ENCODE measurements around the gene TP53AIP1.
A peak's percentile ranks its signal among the peaks of the same experiment; 100 is the strongest.

TP53AIP1 gene, protein sequence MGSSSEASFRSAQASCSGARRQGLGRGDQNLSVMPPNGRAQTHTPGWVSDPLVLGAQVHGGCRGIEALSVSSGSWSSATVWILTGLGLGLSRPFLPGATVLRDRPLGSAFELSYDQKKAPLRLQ

DNA sequence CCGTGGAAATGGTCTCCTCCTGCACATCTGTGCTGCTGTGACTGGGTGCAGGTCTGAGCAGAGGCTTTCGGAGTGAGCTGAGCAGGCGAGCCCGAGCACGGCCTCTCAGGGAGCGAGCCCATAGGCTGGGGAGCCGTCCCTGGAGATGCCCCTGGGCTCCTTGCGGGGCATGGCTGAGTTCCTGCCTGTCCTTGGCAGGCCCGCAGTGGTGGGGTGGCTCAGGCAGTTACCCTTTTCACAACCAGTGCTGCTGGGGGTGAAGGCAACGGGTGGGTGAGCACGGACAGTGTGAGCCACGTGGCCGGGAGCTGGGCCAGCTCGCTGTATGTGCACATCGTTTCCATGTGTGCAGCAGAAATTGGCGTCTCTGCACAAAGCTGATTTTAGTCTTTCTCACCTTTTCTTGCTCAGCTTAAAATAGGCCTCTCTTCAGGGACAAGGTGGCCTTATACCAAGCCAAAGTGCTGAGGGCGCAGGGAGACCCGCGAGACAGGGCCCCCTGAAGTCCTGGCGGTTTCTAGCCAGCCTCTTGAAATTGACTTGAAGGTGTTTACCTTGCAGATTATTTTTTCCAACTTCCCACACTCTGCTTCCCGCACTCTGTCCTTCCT lies at the start of gene TP53AIP1:
Gene TP53AIP1, minus strand, starts transcription at position 55 of the 611 bp plus-strand sequence. CDS start 5,053 bp downstream, outside the sequence.
- no peak for DNase-seq

DNA sequence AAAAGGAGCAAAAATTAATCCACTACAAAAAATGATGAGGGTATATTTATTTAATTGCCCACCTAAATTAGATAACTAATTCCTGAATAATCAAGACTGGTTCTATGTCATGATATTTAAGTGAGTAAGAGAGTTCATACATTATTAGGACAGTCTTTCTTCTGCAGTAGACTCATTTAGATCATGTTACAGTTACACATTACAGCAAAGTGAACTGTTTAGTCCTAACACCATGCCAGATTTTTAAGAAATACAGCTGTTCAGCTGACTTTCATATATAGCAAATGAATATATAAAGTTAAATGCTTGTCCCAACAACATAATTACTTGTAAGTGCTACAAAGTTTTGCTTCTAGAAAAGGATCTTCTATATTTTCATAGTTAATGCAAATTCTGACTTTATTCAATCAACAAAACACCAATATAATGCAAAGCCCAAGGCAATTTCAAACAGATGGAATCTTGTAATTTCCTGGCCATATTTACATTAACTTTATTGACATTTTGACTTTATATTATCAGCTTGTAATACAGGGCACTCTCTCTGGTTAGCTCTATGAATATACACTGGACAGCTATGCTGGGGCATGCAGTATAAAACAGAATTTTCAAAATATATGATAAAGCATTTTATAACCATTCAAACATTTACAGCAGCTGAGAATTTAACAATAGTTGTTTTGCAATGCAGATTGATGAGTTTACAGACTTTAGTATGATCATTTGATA lies 45.7 kb upstream of the TP53AIP1 start:
- DNase-seq, result no peak

GRCh38 chr11:128985880-128986279 lies 43.2 kb upstream of the TP53AIP1 start:
- DNase-seq, result no peak

GRCh38 chr11:128983023-128983422 lies 40.4 kb upstream of the TP53AIP1 start:
- no peak for DNase-seq

DNA sequence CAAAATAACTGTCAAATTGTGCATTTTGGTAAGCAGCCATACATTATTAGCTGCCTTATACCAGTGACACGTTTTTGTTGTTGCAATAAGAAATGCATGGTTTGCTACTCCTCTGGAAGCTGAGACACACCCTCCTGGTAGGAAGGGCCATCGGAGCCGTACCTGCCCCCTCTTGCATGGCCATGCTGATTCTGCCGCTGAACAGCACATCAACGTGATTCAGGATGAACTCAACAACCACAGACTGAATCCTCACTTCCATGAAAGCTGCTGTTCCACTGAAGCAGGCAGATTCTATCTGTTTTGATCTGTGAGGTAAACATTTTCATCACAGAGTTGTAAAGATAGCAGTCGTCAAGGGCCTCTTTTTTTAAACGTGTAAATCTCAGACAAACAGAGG lies 38.6 kb upstream of the TP53AIP1 start:
- no peak for DNase-seq

DNA sequence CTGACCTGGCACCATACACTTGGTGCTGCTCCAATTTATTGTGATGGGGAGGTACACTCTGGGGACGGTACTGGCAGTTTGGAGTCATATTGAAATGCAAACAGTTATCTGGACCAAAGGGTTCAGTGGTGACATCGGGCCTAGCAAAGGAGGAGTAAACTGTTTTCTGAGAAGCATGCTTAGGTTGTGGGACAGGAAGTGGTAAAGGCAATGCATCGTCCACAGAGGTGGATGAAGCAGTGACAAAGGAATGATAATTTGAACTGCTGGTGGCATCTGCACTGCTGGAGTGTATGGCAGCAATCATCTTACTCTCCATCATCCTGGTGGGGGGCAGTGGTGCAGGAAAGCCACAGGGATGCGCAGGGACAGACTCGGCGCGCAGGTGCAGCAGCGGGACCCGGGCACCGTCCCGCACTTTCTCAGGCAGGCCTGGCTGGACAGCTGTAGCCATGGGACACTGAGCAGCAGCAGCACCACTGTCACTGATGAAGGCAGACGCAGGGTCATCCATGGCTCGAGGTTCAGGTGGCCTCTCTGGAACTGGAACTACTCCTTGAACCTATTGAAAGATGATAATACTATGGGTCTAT lies 28.0 kb upstream of the TP53AIP1 start:
- no peak for DNase-seq

DNA sequence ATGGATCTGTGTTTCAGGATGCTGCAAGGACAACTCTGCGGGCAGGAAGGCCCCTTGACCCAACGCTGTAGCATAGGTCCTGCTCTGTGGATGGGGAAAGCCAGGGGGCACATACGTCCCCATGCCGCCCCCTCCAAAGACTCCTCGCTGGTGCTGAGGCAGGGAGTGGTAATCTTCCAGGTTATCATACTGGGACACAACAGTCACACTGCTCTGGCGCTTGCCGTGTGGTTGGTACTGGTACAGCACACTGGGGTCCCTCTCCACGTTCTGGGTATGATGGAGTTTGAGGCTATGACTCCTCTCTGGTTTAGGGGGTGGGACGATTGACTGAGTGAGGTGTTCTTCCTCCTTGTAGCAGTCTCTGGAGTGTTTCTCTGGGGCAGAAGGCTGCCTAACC lies 26.2 kb upstream of the TP53AIP1 start:
- no peak for DNase-seq

DNA sequence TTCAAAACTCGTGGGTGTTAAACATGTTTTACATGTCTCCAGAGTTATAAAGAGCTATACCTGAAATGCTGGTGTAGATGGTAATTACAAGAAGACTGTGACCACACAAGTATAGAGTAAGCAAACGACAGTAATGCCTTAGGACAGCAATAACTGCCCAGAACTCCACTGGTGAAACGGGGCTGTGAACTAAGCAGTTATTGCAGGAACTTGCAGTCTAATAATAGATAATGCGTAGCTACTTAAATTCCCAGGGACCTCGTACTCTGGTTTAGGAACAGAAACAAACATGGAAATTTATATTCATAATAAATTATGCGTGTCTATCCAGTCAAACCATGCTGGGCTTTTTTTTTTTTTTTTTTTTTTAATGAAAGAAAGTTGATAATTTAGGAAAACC lies 24.9 kb upstream of the TP53AIP1 start:
- DNase-seq, result no peak

- no peak for DNase-seq
These were observed 22.8 kb upstream of the TP53AIP1 start for GRCh38 chr11:128965485-128965884.

DNA sequence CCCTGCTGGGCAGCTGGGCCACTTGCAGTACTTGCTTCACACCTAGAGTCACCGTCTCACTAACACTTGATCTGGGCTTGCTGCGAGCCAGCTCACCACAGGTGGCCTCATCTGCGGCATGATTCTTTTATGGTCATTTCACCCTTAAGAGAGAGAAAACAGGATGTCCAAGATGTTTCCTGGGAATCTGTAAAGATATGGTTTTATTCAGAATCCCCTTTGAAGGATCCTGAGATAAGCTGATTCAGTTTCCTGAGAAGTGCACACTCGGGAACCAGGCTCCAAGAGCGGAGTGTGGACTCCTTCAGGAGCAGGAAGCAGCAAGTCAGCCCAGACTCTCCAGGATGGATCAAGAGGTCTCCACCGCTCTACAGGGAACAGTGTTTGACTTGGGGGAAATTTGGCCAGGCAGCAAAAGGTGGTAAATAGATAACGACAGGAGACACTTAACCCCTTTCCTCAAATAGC lies 21.8 kb upstream of the TP53AIP1 start:
- no peak for DNase-seq

- DNase-seq, result no peak
These were observed 21.2 kb upstream of the TP53AIP1 start for GRCh38 chr11:128963744-128964325.

DNA sequence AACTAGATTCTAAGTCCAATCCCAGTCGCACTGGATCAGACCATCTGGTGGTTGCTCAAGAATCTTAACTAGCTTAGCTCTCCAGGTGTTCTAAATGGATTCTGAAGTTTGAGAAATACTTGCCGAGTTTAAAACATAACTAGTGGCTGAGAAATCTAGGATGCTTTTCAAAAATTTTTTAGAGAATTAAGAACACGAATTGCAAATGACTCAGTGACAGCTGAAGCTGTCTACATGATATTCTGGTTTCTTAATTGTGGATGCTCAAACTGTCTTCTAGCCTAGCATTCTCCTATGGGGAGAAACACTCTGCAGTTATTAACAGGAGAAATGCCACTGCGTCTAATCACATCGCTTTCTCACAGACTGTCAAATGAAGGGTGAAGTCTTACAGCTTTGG lies 20.2 kb upstream of the TP53AIP1 start:
- no peak for DNase-seq

- DNase-seq, result no peak
These were observed 19.0 kb upstream of the TP53AIP1 start for GRCh38 chr11:128961645-128962044.

DNA sequence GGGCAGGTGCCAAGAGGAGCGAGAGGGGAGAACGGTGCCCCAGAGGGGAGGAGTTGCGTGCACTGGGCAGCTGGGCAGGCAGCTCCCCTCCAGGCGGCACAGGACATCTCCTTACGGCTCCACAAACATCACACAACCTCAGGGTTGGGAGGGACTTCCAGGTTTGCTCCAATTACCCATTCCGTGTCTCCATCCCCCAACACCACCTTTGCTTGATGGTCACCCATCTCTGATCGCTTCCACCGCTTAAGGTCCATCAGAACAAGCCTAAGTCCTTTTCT lies 14.5 kb upstream of the TP53AIP1 start:
- no peak for DNase-seq

DNA sequence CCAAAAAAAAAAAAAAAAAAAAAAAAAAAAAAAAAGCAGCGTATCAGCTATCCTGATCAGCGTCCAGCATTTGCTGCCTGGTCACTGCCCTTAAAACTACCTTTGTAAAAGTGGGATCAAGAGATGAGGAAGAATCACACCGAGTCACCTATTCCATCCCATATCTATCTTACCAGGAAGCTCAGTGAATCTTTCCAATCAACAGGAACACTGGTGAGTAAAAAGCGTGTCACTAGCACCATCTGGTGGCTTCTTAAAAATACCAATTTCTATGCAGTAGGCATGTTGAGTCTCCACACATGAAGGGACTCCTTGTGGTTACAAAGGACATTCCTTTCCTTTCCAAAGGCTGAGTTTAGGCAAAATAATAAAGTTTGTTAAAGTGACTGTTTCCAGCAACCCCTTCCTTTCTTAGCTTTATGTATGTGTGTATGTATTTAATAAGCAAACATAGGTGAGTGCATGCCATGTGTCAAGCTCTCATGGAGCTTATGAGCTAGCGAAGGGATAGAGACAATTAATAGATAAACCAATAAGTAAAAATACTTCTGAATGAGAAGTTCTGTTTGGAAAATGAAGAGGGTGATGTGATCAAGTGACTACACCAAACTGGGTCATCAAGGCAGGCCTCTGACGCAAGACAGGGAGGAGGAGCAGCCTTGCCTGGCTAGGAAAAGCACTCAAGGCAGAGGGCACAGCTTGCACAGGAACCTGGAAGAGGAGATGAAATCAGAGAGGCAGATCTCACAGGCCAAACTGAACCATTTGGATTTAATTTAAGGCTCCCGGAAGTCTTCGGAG lies 13.9 kb upstream of the TP53AIP1 start:
- peak; percentile 5 to 38 for DNase-seq

DNA sequence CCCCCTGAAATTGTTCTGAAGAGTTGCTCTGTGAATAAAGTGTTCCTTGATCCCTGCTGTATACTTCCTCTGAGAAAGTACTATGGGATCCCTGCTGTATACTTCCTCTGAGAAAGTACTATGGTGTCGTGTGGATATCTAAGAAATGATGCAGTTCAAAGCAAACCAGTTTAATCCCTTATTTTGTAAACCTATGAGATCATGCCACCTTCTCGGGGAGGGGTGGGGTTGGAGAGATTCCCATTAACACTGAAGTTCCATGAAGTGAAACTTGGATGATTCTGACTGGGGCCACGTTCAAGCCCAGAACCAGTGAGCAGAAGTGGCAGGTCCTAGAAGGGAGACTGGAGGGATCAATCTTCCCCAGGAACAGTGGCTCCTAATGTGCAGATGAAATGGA lies 13.0 kb upstream of the TP53AIP1 start:
- no peak for DNase-seq

- DNase-seq, result no peak
These were observed 10.5 kb upstream of the TP53AIP1 start for GRCh38 chr11:128953151-128953550.

DNA sequence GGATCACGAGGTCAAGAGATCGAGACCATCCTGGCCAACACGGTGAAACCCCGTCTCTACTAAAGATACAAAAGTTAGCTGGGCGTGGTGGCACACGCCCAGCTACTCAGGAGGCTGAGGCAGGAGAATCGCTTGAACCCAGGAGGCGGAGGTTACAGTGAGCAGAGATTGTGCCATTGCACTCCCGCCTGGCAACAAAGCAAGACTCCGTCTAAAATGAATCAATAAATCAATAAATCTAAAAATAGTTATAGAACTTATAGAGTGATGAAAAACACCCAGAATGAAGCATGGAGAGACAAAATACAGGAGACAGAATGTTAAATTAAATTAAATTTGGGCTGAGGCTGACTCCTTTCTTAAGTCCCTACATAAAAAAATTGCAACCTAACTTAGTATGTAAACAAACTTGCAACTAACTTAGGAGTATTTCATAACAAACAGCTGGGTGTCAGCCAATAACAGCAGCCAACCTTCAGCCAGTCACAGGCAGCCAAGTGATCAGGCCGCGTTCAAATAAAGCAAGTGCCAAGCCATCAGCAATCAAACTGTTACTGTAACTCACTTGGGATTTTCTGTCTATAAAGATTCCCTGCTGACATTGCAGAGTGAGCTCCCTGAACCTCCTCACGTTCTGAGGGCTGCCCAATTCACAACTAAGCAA lies 7.3 kb upstream of the TP53AIP1 start:
- no peak for DNase-seq

DNA sequence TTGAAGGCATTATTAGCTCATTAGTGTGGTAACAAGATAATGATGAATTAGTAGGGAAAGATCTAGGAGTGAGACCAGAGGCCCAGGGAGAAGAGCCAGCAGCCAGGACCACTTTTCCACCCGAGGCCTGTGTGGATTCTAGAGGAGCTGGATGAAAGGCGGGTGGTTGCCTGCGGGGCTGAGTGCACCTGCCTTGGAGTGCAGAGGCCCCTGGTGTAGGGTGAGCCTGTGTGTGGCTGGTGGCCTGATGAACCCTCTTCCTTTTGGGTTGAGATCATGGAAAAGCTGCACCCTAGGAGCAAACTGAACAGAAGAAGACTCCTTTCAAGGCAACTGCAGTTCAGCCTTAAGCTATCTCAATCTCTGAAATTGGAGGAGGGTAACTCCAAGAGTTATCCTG lies 5.9 kb upstream of the TP53AIP1 start:
- no peak for DNase-seq

DNA sequence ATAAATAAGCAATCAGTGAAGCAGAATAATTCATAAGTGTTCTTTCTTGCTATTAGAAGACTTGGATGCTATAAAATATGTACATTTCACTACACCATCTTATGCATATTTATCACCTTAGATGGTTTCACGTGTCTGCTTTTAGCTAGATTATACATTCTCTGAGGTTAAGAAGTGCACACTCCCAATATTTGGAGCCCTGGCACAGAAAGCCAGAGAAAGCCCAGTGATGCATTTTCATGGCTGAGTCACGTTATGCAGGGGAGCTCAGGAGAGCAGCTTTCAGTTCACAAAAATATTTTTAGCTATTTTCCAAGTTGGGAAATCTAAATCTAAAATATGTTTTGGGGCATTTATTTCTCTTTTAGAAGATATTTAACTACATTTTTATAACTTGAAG lies 5.1 kb upstream of the TP53AIP1 start:
- no peak for DNase-seq

GRCh38 chr11:128946648-128947047 lies 4.0 kb upstream of the TP53AIP1 start:
- no peak for DNase-seq

- DNase-seq, result no peak
These were observed 831 bp upstream of the TP53AIP1 start for GRCh38 chr11:128943428-128943976.

Measured in NCI-H187 (cell line).